K562 (cell line): Measurements from ENCODE around the gene ANXA3. TPM values are rescaled to one million over a fixed set of nuclear protein-coding genes. Genes with fewer than 3 reads are reported as not detected.
A peak's percentile ranks its signal among the peaks of the same experiment; 100 is the strongest.

Source experiments
- DPF2 ChIP-seq: fragments of 450-650 bp; IDR thresholded peaks from 2 replicates; pipeline ENCODE4 v1.6.1; 2016
- E2F3 ChIP-seq: fragments of 250-450 bp; sonication (Bioruptor Pico); IDR thresholded peaks from 2 replicates; pipeline ENCODE4 v1.4.0; 2020; ENCODE audit warnings: mild to moderate bottlenecking
- ELK1 ChIP-seq: sonication (generic); formaldehyde crosslinking; IDR thresholded peaks from 2 replicates; pipeline ENCODE4 v1.8.1; 2022; ENCODE audit warnings: missing genetic modification reagents
- EP400 ChIP-seq: fragments of 450-650 bp; IDR thresholded peaks from 2 replicates; pipeline ENCODE4 v1.6.1; 2017; ENCODE audit warnings: antibody characterized with exemption, mild to moderate bottlenecking, moderate library complexity
- ESRRA ChIP-seq: fragments of 450-650 bp; IDR thresholded peaks from 2 replicates; pipeline ENCODE4 v1.6.1; 2014; ENCODE audit warnings: low read depth, mild to moderate bottlenecking, moderate library complexity, borderline replicate concordance
- HMGN3 ChIP-seq: IDR thresholded peaks from 2 replicates; pipeline ENCODE4 v1.6.1; 2011; ENCODE audit warnings: borderline replicate concordance, low read depth, mild to moderate bottlenecking, mixed read lengths, low read length; ENCODE audit not compliant: insufficient read length; ENCODE audit errors: extremely low read depth
- KHSRP ChIP-seq: fragments of 450-650 bp; IDR thresholded peaks from 2 replicates; pipeline ENCODE4 v1.6.1; 2017
- NFE2L1 ChIP-seq: fragments of 450-650 bp; IDR thresholded peaks from 2 replicates; pipeline ENCODE4 v1.6.1; 2016; ENCODE audit warnings: missing genetic modification characterization, low read depth, mild to moderate bottlenecking, missing compliant biosample characterization, moderate library complexity, borderline replicate concordance
- NFYB ChIP-seq: IDR thresholded peaks from 2 replicates; pipeline ENCODE4 v1.6.1; 2011; ENCODE audit warnings: mild to moderate bottlenecking, moderate library complexity; ENCODE audit not compliant: insufficient read length; ENCODE audit errors: extremely low read depth
- NKRF ChIP-seq: fragments of 450-650 bp; IDR thresholded peaks from 2 replicates; pipeline ENCODE4 v1.6.1; 2016; ENCODE audit warnings: borderline replicate concordance
- PRMT5 ChIP-seq: sonication (generic); formaldehyde crosslinking; IDR thresholded peaks from 2 replicates; pipeline ENCODE4 v1.5.0; 2020; ENCODE audit warnings: missing genetic modification reagents
- THRB ChIP-seq: fragments of 450-650 bp; formaldehyde crosslinking; conservative IDR thresholded peaks from 2 replicates; pipeline ENCODE4 v1.4.0; 2022; ENCODE audit warnings: mild to moderate bottlenecking, missing genetic modification characterization
- TOE1 ChIP-seq, 2 experiments: fragments of 450-650 bp in 1 of 2; sonication (generic) in 1 of 2; formaldehyde crosslinking in 1 of 2; IDR thresholded peaks; 2 replicates each; pipeline versions ENCODE4 v1.7.1 to v1.8.0; 2016 to 2022; ENCODE audit warnings: borderline replicate concordance in 2 of 2, mild to moderate bottlenecking in 2 of 2, antibody characterized with exemption in 1 of 2, inconsistent platforms in 1 of 2, low read depth in 1 of 2, missing genetic modification reagents in 1 of 2, moderate library complexity in 1 of 2
- ZKSCAN3 ChIP-seq: fragments of 250-450 bp; sonication (Bioruptor Pico); IDR thresholded peaks from 2 replicates; pipeline ENCODE4 v1.4.0; 2020
- ZNF12 ChIP-seq: sonication (generic); formaldehyde crosslinking; IDR thresholded peaks from 2 replicates; pipeline ENCODE4 v1.4.0; 2020; ENCODE audit warnings: mild to moderate bottlenecking, missing genetic modification reagents
- ZNF280A ChIP-seq: fragments of 450-650 bp; IDR thresholded peaks from 2 replicates; pipeline ENCODE4 v1.6.1; 2018; ENCODE audit warnings: mild to moderate bottlenecking, low read depth; ENCODE audit not compliant: partially characterized antibody
- ZNF445 ChIP-seq: fragments of 250-450 bp; sonication (Bioruptor Pico); IDR thresholded peaks from 2 replicates; pipeline ENCODE4 v1.4.0; 2020; ENCODE audit warnings: low read depth, mild to moderate bottlenecking, moderate library complexity
- ZNF586 ChIP-seq: fragments of 450-650 bp; formaldehyde crosslinking; conservative IDR thresholded peaks from 2 replicates; pipeline ENCODE4 v1.4.0; 2020; ENCODE audit warnings: mild to moderate bottlenecking, moderate library complexity
- polyA plus RNA-seq, 8 experiments: library from polyadenylated mRNA; depleted of rRNA in 4 of 8; stranded (reverse) in 5 of 8; unstranded in 3 of 8; fragments of >200 nt; fragmentation: Nextera tagmentation in 2 of 8; fragmentation: Illumina TruSeq in 1 of 8; extraction: Ambion mirVana in 2 of 8; extraction: Trizol in 1 of 8; gene quantifications; 2 replicates each; pipeline versions ENCODE4 v1.2.1 to v1.2.3, GENCODE V29; 2011 to 2014; ENCODE audit warnings: inconsistent platforms in 1 of 8, missing spikeins in 1 of 8
- total RNA-seq, 7 experiments: library from RNA; depleted of rRNA in 6 of 7; stranded (reverse); fragments of >200 nt in 6 of 7; fragmentation: Illumina TruSeq in 2 of 7; extraction: Trizol in 2 of 7; gene quantifications; 2 replicates each; pipeline versions ENCODE4 v1.2.1 to v1.2.3, GENCODE V29; 2011 to 2021; ENCODE audit warnings: low replicate concordance in 1 of 7
- TF ChIP-seq, protein P1 (sequence below): fragments of 250-450 bp; sonication (Bioruptor Pico); IDR thresholded peaks from 2 replicates; pipeline ENCODE4 v1.4.0; 2020
- TF ChIP-seq, protein P2 (sequence below): fragments of 450-650 bp; IDR thresholded peaks from one replicate; pipeline ENCODE4 v1.6.1; 2018; ENCODE audit warnings: mild to moderate bottlenecking, moderate library complexity; ENCODE audit not compliant: partially characterized antibody

ANXA3 gene
- total and polyA plus RNA-seq, 9 of the 15 experiments (the other 6 are each of a cell fraction or from before 2014, with no cell fraction given), result 6.3 to 15.5 (median 9.8) TPM

DNA sequence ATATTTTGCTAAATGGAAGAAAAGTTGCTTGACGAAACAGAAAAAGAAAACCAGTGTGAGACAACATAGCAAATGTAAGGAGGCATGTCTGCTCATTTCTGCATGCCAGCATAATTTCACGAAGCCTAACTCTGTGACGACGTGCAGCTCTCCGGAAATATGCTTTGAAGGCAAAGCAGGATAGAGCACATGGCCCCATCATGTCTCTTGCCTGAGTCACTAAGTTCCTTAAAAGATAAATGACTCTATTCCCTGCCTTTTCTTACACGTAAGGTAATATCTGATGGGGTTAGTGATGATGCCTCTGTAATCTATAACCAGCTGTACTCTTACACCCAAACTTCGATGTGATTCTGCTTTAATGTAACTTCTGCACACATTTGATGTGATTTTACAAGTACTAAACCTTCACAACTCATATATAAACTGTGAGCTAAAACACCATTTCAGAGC lies 64.5 kb downstream of the ANXA3 start (continued):
- no peak for TF ChIP-seq E2F3
- no peak for TF ChIP-seq ZNF280A
- peak; percentile 43; the same call in 1 of the 2 replicates for TF ChIP-seq EP400
- peak; percentile 56; the same call in 1 of the 2 replicates for TF ChIP-seq DPF2
- TF ChIP-seq, protein P1, sequence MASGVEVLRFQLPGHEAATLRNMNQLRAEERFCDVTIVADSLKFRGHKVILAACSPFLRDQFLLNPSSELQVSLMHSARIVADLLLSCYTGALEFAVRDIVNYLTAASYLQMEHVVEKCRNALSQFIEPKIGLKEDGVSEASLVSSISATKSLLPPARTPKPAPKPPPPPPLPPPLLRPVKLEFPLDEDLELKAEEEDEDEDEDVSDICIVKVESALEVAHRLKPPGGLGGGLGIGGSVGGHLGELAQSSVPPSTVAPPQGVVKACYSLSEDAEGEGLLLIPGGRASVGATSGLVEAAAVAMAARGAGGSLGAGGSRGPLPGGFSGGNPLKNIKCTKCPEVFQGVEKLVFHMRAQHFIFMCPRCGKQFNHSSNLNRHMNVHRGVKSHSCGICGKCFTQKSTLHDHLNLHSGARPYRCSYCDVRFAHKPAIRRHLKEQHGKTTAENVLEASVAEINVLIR (CRISPR knock-in tag), result 0 out of 2 replicates have a peak, but pooled peaks have one; percentile 47
- no peak for TF ChIP-seq KHSRP
- TF ChIP-seq TOE1 (IDR thresholded peaks at IDR 0.05; ENCODE audit: borderline replicate concordance), result no peak
- TF ChIP-seq TOE1 (CRISPR knock-in tag; IDR thresholded peaks at IDR 0.05; ENCODE audit: borderline replicate concordance, low read depth), result no peak
- TF ChIP-seq ESRRA, result no peak
- no peak for TF ChIP-seq THRB (CRISPR knock-in tag)
- TF ChIP-seq HMGN3, result no peak
- no peak for TF ChIP-seq NFE2L1 (tag)
- TF ChIP-seq ZNF445 (CRISPR knock-in tag), result no peak
- no peak for TF ChIP-seq PRMT5
- no peak for TF ChIP-seq ELK1 (CRISPR knock-in tag)
- no peak for TF ChIP-seq NKRF
- TF ChIP-seq, protein P2, sequence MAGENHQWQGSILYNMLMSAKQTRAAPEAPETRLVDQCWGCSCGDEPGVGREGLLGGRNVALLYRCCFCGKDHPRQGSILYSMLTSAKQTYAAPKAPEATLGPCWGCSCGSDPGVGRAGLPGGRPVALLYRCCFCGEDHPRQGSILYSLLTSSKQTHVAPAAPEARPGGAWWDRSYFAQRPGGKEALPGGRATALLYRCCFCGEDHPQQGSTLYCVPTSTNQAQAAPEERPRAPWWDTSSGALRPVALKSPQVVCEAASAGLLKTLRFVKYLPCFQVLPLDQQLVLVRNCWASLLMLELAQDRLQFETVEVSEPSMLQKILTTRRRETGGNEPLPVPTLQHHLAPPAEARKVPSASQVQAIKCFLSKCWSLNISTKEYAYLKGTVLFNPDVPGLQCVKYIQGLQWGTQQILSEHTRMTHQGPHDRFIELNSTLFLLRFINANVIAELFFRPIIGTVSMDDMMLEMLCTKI, result no peak
- no peak for TF ChIP-seq NFYB
- TF ChIP-seq ZNF586 (CRISPR knock-in tag), result no peak
- TF ChIP-seq ZNF12 (CRISPR knock-in tag), result no peak
- no peak for TF ChIP-seq ZKSCAN3 (CRISPR knock-in tag)
